Lung (tissue), 12 donors: ENCODE results near the gene STK16. TPM values are rescaled to one million over a fixed set of nuclear protein-coding genes. Genes with fewer than 3 reads are reported as not detected.

Source experiments
- ATAC-seq: fragments of 200-7000 bp; cut with Tn5 transposase; one replicate; pipeline ENCODE4 v1.9.1; 2020; ENCODE audit warnings: moderate number of reproducible peaks; ENCODE audit not compliant: insufficient read depth, low FRiP score
- DNase-seq, 3 donors: peaks; one replicate each; pipeline ENCODE4 v3.0.0-alpha.2; 2013 to 2017
- H3K27ac ChIP-seq, 2 donors: one replicate each; pipeline ENCODE4 v1.5.1; 2013; ENCODE audit warnings: mild to moderate bottlenecking in 2 of 2, moderate library complexity in 2 of 2, control low read depth in 1 of 2, inconsistent platforms in 1 of 2, low read depth in 1 of 2, low read length in 1 of 2
- H3K27me3 ChIP-seq, 3 donors: one replicate each; pipeline ENCODE4 v1.5.1; 2013; ENCODE audit warnings: low read length in 2 of 3; ENCODE audit not compliant: control insufficient read depth in 3 of 3, insufficient read depth in 3 of 3
- H3K36me3 ChIP-seq, 4 donors: one replicate each; pipeline ENCODE4 v1.5.1; 2013; ENCODE audit warnings: low read length in 4 of 4, mild to moderate bottlenecking in 1 of 4, moderate library complexity in 1 of 4; ENCODE audit not compliant: control insufficient read depth in 4 of 4, insufficient read depth in 4 of 4
- H3K4me1 ChIP-seq, 5 donors: one replicate each; pipeline ENCODE4 v1.5.1; 2013; ENCODE audit warnings: low read length in 5 of 5, mild to moderate bottlenecking in 2 of 5, moderate library complexity in 1 of 5; ENCODE audit not compliant: control insufficient read depth in 5 of 5, insufficient read depth in 5 of 5
- H3K4me3 ChIP-seq: one replicate; pipeline ENCODE4 v1.5.1; 2013; ENCODE audit warnings: mild to moderate bottlenecking, control low read depth, moderate library complexity
- H3K9ac ChIP-seq, 2 donors: one replicate each; pipeline ENCODE4 v1.5.1; 2013; ENCODE audit warnings: low read length in 2 of 2, control low read depth in 1 of 2; ENCODE audit not compliant: insufficient read depth in 1 of 2
- H3K9me3 ChIP-seq, 4 donors: one replicate each; pipeline ENCODE4 v1.5.1; 2013; ENCODE audit warnings: low read length in 3 of 4, mild to moderate bottlenecking in 1 of 4, moderate library complexity in 1 of 4; ENCODE audit not compliant: control insufficient read depth in 4 of 4, insufficient read depth in 3 of 4
- WGBS, 2 donors: extraction: QIAGEN DNeasy Blood & Tissue Kit; methylation state at CpG; one replicate each; pipeline ENCODE4 v1.1.7; 2013; 5-methylcytosine and 5-hydroxymethylcytosine counted together
- polyA plus RNA-seq, 2 donors: library from polyadenylated mRNA; stranded (reverse); fragments of 200-250 nt; gene quantifications; one replicate each; pipeline ENCODE4 v1.2.1, GENCODE V29; 2013
- total RNA-seq, 2 donors: library from RNA; depleted of rRNA in 1 of 2; stranded (reverse); fragments of >200 nt in 1 of 2; gene quantifications; one replicate each; pipeline ENCODE4 v1.2.1, GENCODE V29; 2014 to 2021
- TF ChIP-seq, protein P1 (sequence below): IDR thresholded peaks from 2 replicates; pipeline ENCODE4 v1.5.1; 2012; ENCODE audit warnings: mild to moderate bottlenecking; ENCODE audit errors: control extremely low read depth, extremely low read depth
- donor health status: control.
- donor health status: control.
- donor health status: Bipolar disorder and iron deficiency.
- donor health status: healthy.
- donor health status: DM: yes; HTN: yes; CAD: no.

Gene STK16
- total and polyA plus RNA-seq, 4 donors: 16.2 to 50.5 (median 25.4) TPM

DNA sequence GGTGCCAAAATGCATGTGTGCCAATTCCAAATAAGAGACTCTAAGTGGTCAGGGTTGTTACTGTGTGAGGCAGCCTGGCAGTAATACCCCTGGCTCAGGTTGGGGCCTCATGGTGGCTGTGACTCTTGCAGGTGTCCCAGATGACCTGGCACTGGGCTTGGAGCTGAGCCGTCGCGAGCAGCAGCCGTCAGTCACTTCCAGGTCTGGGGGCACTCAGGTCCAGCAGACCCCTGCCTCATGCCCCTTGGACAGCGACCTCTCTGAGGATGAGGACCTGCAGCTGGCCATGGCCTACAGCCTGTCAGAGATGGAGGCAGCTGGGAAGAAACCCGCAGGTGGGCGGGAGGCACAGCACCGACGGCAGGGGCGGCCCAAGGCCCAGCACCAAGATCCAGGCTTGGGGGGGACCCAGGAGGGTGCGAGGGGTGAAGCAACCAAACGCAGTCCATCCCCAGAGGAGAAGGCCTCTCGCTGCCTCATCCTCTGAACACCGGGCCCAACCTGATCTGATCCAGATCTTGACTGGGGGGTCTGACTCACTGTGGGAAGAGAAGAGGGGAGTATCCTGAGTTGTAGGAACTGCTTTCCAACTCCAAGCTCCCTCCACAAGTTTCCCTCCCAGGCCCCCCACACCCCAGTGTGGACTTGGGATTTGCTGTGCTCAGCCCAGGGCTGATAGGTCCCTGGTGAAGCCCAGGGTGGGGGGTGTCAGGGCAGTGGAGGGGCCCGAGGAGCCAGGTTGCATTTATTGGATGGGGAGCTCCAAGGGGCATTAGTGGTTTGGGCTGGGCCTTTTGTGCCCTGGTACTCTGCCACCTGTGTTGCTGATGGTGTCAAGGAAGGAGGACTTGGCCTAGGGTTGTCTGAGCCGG is 39.5 kb downstream of the STK16 start:
- H3K9ac ChIP-seq: no peak overlapping the region
- TF ChIP-seq, protein P1, sequence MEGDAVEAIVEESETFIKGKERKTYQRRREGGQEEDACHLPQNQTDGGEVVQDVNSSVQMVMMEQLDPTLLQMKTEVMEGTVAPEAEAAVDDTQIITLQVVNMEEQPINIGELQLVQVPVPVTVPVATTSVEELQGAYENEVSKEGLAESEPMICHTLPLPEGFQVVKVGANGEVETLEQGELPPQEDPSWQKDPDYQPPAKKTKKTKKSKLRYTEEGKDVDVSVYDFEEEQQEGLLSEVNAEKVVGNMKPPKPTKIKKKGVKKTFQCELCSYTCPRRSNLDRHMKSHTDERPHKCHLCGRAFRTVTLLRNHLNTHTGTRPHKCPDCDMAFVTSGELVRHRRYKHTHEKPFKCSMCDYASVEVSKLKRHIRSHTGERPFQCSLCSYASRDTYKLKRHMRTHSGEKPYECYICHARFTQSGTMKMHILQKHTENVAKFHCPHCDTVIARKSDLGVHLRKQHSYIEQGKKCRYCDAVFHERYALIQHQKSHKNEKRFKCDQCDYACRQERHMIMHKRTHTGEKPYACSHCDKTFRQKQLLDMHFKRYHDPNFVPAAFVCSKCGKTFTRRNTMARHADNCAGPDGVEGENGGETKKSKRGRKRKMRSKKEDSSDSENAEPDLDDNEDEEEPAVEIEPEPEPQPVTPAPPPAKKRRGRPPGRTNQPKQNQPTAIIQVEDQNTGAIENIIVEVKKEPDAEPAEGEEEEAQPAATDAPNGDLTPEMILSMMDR: no peak
- peaks cover 5 to 41% (median 26%) of the 10 kb centered on the region in 4 donors for H3K36me3 ChIP-seq
- H3K27me3 ChIP-seq: no peaks in the 10 kb centered on the region
- 94 to 98% methylated on average over 16 of the region's 16 CpGs for WGBS, 2 donors
- H3K9me3 ChIP-seq: no peaks in the 10 kb centered on the region
- peaks cover 0 to 12% (median 4%) of the 10 kb centered on the region in 5 donors for H3K4me1 ChIP-seq
- no peak overlapping the region for H3K4me3 ChIP-seq
- no peak overlapping the region for H3K27ac ChIP-seq
- DNase-seq (no peak), ATAC-seq (no peak)

DNA sequence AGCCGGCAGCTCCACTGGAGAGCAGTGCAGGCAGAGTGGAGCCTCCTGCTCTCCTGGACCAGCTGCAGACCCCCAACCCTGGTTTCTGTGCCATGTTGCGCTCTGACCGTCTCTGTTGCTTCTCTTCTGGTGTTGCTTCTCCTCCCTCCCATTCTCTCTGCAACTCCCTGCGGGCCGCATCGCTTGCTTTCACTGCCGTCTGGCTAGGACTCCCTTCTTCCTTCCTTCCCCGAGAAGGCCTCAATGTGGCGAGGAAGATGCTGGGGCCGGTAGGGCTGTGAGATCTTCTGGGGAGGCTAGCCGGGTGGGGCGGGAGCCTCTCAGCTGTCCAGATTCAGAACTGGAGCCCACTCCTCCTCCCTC is 40.1 kb downstream of the STK16 start:
- TF ChIP-seq, protein P1: no peak
- Histone ChIP-seq H3K36me3 (peaks cover 5 to 41% (median 26%) of the 10 kb centered on the region in 4 donors), H3K27ac (no peak overlapping the region), H3K9me3 (no peaks in the 10 kb centered on the region), H3K9ac (no peak overlapping the region), H3K4me1 (peaks cover 0 to 10% (median 0%) of the 10 kb centered on the region in 5 donors), H3K4me3 (no peak overlapping the region), H3K27me3 (no peaks in the 10 kb centered on the region)
- ATAC-seq (no peak), DNase-seq (no peak)
- WGBS, 2 donors: 95 to 96% methylated on average over 12 of the region's 12 CpGs

DNA sequence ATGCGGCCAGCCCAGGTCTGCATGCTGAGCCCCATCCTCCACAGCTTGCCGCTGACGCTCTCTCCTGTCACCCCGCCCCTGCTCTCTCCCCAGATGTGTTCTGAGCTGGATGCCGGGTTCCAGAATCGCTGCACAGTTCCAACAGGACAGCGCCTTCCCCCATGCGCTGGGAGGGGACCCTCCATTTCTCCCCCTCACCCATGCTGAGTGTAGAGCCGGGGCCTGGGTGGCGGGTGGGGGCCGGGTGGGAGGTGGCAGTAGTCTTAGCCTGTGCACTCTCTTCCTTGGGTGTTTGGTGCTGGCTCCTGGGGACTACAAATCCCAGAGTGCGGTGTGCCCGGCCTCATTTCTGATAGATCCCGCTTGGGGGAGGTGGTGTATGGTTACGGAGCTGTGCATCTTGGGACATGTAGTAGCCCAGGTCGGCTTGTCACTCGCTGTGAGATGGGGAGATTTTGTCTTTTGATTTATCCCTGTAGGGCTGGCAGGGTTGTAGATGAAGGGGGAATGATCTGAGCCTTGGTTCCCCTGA is 40.7 kb downstream of the STK16 start:
- 84 to 85% methylated on average over 17 of the region's 17 CpGs for WGBS, 2 donors
- Histone ChIP-seq H3K27ac (no peak overlapping the region), H3K9me3 (no peaks in the 10 kb centered on the region), H3K27me3 (no peaks in the 10 kb centered on the region), H3K4me3 (no peak overlapping the region), H3K36me3 (peaks cover 5 to 39% (median 21%) of the 10 kb centered on the region in 4 donors), H3K4me1 (peaks cover 0 to 9% (median 0%) of the 10 kb centered on the region in 5 donors), H3K9ac (no peak overlapping the region)
- DNase-seq (peak; percentile 34 to 50 (median 42)), ATAC-seq (no peak)
- TF ChIP-seq, protein P1: no peak
